Measurements from ENCODE around the gene VPREB1.
"Not testable (repeated sequence)": the region's sequence is repeated elsewhere in the genome, so short reads cannot be mapped to it uniquely, and the experiment has no call there.

VPREB1 gene

GRCh38 chr22:22207845-22208564 lies 36.6 kb upstream of the VPREB1 start:
- DNase-seq: peak; percentile 63 to 76
- TF ChIP-seq GATA1 (IDR thresholded peaks at IDR 0.05; ENCODE audit: low read depth, low read length): no peak
- no peak for TF ChIP-seq POLR2A (IDR thresholded peaks at IDR 0.05; ENCODE audit: low read length)

- TF ChIP-seq GATA1 (IDR thresholded peaks at IDR 0.05; ENCODE audit: low read depth, low read length) (no peak), POLR2A (IDR thresholded peaks at IDR 0.05; ENCODE audit: low read length) (no peak)
Measured at GRCh38 chr22:22208652-22209051, 35.9 kb upstream of the VPREB1 start.

GRCh38 chr22:22209080-22209640 lies 35.4 kb upstream of the VPREB1 start:
- DNase-seq: not testable (repeated sequence)

More at GRCh38 chr22:22208652-22209051, 35.9 kb upstream of the VPREB1 start:
- no peak for DNase-seq

DNA sequence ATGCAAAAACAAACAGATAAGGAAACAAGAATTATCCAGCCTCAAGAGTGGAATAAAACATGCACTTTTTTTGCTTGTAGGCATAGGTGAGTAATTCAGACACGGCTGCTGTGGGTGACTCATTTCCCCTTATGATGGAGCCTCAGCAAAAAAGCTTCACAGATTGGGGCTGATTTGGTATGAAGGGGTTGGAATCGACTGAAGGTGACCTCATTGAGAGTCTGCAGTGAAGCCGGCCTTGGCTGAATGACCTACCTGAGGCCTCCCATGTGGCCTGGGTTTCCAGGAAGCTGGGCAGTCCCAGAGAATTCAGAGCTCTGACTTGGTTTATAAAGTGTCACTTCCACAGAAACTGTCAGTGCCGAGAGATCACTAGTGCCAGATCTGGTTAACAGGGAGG lies 34.2 kb upstream of the VPREB1 start:
- no peak for TF ChIP-seq POLR2A (IDR thresholded peaks at IDR 0.05; ENCODE audit: low read length)
- DNase-seq: no peak

- no peak for TF ChIP-seq POLR2A (IDR thresholded peaks at IDR 0.05; ENCODE audit: low read length)
- no peak for TF ChIP-seq GATA1 (IDR thresholded peaks at IDR 0.05; ENCODE audit: low read depth, low read length)
- no peak for DNase-seq
Measured at GRCh38 chr22:22210889-22211833, 33.4 kb upstream of the VPREB1 start.

- TF ChIP-seq GATA1 (IDR thresholded peaks at IDR 0.05; ENCODE audit: low read depth, low read length) (no peak), POLR2A (IDR thresholded peaks at IDR 0.05; ENCODE audit: low read length) (no peak)
- no peak for DNase-seq
Measured at GRCh38 chr22:22213231-22213630, 31.4 kb upstream of the VPREB1 start.

- DNase-seq: no peak
- TF ChIP-seq GATA1 (IDR thresholded peaks at IDR 0.05; ENCODE audit: low read depth, low read length): no peak
- TF ChIP-seq POLR2A (IDR thresholded peaks at IDR 0.05; ENCODE audit: low read length): no peak
Measured at GRCh38 chr22:22214819-22215329, 29.7 kb upstream of the VPREB1 start.

DNA sequence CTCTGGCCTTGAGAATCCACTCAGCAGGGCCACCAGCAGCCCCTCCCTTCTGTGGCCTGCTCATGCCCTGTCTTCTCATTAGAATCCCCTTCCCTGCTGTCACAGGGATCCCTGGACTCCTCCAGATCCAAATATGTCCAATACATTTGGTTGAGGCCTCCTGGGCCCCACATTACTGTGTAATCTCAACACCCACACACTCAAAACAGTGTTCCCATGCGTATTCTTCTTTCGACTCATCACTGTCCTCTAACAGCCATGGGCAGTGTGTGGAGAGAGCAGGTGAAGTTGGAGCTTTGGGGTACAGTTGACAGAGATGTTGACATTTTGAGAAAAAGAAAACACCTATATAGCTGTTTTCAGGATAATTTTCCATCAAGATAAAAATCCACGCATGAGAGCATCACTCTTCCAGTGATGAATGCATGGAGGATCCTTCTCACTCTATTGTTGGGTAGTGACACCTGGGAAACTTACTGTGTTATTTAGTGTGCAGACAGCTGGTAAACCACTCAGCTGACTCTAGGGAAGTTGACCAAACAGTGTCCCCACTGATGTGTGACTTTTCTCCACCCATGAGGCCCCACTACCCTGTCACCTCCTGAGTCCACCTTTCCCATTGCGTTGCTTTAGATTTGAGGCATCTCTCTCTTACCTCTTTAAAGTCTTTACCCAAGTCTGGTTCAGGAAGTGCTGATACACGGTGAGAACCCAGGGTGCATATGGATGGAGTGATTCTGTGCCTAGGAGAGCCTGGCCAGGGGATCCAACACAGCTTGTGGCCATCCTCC lies 28.7 kb upstream of the VPREB1 start:
- no peak for DNase-seq
- no peak for TF ChIP-seq GATA1 (IDR thresholded peaks at IDR 0.05; ENCODE audit: low read depth, low read length)
- no peak for TF ChIP-seq POLR2A (IDR thresholded peaks at IDR 0.05; ENCODE audit: low read length)

DNA sequence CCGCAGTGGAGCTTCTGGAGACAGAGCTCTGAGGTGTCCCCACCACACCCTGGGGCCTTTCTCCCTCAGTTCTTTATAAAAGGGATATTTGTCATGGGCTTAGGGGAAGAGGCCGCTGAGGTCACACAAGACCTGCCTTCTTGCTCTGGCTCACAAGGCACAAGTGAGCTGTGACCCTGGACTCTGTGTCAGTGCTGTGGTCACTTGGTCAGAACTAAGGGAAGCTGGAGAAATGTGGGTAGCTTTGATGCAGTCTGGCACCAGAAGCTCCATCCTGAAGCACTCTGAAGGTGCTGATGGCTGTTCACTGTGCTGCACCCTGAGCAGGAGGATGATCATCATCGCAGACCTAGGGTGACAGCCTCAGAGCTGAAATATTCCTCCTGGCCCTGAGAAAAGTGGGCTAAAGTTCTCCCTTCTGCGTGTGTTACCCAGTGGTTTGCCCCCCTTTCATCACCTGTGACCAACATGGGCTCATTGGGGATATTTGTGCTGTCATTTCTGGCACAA lies 28.1 kb upstream of the VPREB1 start:
- no peak for DNase-seq
- TF ChIP-seq POLR2A (IDR thresholded peaks at IDR 0.05; ENCODE audit: low read length) (no peak), GATA1 (IDR thresholded peaks at IDR 0.05; ENCODE audit: low read depth, low read length) (no peak)

GRCh38 chr22:22218302-22218701 lies 26.3 kb upstream of the VPREB1 start:
- DNase-seq: no peak
- TF ChIP-seq POLR2A (IDR thresholded peaks at IDR 0.05; ENCODE audit: low read length): no peak
- TF ChIP-seq GATA1 (IDR thresholded peaks at IDR 0.05; ENCODE audit: low read depth, low read length): no peak

GRCh38 chr22:22219140-22219996 lies 25.2 kb upstream of the VPREB1 start:
- DNase-seq: no peak
- TF ChIP-seq POLR2A (IDR thresholded peaks at IDR 0.05; ENCODE audit: low read length) (no peak), GATA1 (IDR thresholded peaks at IDR 0.05; ENCODE audit: low read depth, low read length) (no peak)

- not testable (repeated sequence) for DNase-seq
Measured at GRCh38 chr22:22221043-22221442, 23.5 kb upstream of the VPREB1 start.

Measured in erythroblast (primary cell).